Measurements from ENCODE around the gene EED.

- TF ChIP-seq EZH2 (IDR thresholded peaks at IDR 0.05; ENCODE audit: insufficient read depth, poor library complexity, severe bottlenecking) (no peak), EZH2phosphoT487 (IDR thresholded peaks at IDR 0.05; ENCODE audit: insufficient read depth, low read depth) (no peak)
Measured at GRCh38 chr11:86196913-86197312, 47.6 kb upstream of the EED start.

Measured in GM23248 (cell line).